Testis (tissue), 2 donors: Measurements from ENCODE around the gene SWAP70.

Experiments used
- CTCF ChIP-seq, 3 experiments: fragments of 450-650 bp in 2 of 3; fragments of 200-600 bp in 1 of 3; sonication (generic) in 1 of 3; IDR thresholded peaks; one replicate each; pipeline ENCODE4 v1.5.1; 2016 to 2019; ENCODE audit warnings: antibody characterized with exemption in 3 of 3, mild to moderate bottlenecking in 2 of 3, moderate library complexity in 1 of 3
- POLR2A ChIP-seq: fragments of 450-650 bp; IDR thresholded peaks from one replicate; pipeline ENCODE4 v1.6.1; 2017; ENCODE audit warnings: antibody characterized with exemption, mild to moderate bottlenecking, moderate library complexity

DNA sequence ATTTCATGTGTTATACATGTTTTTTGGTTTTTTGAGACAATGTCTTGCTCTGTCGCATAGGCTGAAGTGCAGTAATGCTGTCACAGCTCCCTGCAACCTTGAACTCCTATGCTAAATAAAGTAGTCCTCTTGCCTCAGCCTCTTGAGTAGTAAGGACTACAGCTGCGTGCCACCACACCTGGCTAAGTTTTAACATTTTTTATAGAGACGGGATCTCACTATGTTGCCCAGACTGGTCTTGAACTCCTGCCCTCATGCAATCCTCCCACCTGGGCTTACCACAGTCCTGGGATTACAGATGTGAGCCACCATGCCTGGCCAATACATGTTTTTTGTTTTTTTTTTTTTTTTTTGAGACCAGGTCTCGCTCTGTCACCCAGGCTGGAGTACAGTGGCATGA is 33.9 kb downstream of the SWAP70 start:
- TF ChIP-seq CTCF (IDR thresholded peaks at IDR 0.05) = no peak
- no peak for TF ChIP-seq POLR2A
